NCI-H1436 treated with DMSO at 0.1 percent for 48 hours (cell line): ENCODE measurements around the gene C1QTNF12.

ENCODE experiments used
- DNase-seq: peaks from one replicate; lab custom pipeline; 2025; lab: John Stamatoyannopoulos, UW

The C1QTNF12 gene, protein sequence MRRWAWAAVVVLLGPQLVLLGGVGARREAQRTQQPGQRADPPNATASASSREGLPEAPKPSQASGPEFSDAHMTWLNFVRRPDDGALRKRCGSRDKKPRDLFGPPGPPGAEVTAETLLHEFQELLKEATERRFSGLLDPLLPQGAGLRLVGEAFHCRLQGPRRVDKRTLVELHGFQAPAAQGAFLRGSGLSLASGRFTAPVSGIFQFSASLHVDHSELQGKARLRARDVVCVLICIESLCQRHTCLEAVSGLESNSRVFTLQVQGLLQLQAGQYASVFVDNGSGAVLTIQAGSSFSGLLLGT

DNA sequence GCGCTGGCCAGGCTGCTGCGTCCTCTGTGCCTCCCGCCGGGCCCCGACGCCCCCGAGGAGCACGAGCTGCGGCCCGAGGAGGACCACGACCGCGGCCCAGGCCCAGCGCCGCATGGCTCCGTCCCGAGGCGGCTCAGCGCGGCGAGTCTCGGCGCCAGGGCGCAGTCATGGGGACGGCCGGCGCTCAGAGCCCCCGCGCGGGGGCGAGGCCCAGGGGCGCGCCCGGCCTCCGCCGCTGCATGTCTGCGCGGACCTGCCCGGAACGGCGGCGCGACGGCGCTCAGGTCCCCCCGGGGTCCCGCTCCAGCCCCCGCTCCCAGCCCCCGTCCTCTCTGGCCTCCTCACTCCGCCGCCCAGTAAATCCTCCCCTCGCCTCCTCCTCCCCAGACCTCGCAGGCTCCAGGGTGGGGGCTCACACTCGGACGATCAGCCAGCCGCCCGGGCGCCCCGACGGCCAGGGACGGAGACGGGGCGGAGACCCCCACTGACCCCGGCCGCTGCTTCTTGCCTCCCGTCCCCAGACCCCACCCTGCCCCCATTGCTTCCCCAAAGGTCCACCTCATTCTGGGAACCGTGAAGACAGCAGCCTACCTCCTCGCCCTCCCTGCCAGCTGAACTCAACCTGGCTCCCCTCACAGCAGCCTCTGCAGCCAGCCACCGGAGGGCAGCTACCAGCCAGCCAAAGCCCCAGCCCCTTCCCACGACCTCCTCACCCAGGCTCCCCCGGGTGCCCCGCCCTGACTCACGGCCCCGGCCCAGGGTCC lies at the start of gene C1QTNF12:
Gene C1QTNF12 (minus strand): TSS at position 146 of the 764 bp plus-strand sequence. CDS start 32 bp downstream, at position 114.
- DNase-seq = no peak

DNA sequence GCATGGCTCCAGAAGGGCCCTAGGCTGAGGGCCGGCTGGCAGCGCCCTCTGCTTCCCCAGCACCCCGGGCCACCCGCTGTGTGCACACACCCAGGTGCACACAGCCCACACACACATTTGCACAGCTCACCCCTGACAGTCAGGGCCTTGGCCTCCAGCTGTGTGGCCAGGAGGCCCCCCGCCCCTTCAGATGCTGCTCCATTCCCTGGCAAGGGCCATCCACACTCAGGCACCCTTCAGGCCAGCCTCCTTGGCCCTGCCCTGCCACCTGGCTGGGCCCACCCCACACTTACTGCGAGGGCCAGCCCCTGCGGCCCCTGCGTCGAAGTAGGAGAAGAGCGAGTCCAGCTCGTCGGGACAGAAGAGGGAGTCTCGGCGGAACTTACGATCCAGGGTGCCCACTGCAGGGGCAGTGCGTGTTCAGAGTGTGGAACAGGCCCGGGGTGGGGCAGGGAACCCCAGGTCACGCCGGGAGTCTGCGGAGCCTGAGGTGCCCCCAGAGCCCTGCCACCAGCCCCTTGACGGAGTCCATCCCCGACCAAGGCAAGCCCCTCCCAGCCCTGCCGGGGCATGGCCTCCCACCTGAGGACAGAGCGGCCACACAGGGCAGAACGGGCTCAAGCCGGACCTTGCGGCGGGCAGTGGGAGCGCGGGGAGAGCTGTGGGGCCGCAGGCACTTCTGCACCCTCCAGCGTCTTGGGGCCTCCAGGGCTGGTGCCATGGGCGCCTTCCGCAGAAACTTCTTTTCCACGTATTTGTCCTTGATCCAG lies 48.8 kb upstream of the C1QTNF12 start:
- no peak for DNase-seq

DNA sequence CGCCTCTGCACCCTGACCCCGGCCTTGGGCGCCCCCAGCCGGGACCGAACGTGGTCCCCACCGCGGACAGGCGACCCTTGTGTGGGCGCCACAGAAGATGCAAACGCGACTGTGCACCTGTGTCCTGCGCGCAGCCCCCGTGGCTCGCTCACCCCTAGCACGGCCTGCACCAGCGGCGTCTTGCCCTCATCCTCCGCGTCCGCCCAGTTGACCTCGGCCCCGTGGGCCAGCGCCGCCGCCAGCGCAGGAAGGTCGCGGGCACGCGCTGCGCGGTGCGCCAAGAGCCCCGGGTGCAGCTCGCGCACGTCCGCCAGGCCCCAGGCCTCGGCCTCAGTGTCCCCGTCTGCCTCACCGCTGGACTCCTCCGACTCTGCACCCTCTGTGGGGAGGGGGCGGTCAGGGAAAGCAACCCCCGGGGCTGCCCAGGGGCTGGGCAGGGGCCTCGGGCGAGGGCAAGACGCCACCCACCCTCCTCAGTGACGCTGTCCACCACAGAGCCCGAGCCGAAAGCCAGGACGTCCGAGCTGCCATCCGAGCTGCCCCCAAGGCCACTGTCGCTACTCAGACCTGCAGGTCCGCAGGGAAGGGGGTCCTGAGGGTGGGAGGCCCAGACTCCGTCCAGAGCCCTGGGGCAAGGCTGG lies 47.8 kb upstream of the C1QTNF12 start:
- no peak for DNase-seq

DNA sequence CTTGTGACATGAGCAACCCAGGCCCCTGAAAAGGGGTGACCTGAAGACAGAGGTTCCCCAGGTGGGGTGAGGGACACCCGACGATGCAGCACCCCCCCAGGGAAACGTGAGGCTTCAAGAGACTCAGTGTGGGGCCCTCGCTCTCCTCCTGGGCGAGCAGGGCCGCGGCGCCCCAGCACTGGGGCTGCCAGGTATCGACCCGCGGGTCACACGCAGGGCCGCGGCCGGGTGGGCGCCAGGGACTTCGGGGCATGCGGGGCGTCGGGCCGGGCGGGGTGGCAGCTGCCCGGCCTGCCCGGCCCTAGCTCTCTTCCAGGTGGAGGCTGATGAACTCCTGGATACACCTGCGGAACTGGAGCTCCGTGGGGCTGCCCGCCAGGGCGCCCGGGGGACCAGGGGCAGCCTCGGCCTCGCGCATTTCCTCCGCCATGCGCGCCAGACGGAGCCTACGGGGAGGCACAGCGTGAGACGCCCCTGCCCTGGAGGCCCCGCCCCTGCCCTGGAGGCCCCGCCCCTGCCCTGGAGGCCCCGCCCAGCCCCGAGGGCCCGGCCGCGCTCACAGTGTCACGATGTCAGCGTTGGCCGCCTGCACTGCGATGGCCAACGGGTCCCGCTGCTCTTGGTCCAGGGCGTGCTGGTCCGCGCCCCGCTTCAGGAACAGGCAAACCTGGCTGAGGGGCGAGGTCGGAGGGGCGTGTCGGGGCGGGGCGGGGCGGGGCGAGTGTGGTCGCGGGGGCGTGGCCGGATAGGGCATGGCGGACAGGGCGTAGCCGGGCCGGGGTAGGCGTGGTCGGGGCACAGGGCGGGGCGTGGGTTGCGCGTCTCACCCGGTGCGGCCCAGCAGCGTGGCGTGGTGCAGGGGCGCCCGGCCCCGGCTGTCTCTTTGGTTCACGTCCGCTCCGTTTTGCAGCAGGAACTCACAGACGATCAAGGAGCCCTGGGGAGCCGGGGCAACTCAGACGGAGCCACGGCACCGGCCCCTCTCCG lies 47.0 kb upstream of the C1QTNF12 start:
- DNase-seq = no peak

DNA sequence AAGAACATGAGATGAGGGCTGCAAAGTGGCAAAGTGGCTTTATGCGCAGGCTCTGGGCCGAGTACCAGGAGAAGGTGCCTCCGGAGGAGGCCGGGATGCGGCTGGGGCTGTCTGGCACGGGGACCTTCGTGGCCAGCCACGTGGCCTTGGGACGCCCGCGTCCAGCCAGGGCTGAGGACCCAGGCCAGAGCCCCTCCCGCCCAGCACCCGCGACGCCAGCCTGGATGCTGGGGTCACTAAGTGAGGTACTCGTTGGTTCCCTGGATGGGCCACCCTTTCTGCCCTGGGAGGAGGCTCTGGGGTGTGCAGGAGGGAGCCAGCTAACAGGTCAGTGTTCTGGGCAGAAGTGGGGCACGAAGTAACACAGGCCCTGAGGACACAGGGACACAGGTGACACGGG lies 46.3 kb upstream of the C1QTNF12 start:
- no peak for DNase-seq

DNA sequence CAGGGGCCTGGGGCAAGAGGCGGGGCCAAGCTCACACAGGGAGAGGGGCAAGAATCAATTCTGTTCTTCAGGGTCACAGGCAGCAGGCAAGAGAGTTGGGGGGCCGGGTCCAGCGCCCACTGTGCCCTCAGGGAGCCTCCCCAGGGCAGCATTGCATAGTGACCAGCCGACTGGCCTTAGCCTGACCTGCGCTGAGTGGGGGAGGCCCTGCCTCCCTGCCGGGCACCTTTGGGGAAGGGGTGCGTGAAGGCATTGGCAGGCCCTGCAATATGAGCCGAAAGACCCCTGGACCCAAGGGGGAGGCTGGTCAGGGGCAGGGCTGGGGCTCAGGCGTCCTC lies 45.9 kb upstream of the C1QTNF12 start:
- DNase-seq = no peak

DNA sequence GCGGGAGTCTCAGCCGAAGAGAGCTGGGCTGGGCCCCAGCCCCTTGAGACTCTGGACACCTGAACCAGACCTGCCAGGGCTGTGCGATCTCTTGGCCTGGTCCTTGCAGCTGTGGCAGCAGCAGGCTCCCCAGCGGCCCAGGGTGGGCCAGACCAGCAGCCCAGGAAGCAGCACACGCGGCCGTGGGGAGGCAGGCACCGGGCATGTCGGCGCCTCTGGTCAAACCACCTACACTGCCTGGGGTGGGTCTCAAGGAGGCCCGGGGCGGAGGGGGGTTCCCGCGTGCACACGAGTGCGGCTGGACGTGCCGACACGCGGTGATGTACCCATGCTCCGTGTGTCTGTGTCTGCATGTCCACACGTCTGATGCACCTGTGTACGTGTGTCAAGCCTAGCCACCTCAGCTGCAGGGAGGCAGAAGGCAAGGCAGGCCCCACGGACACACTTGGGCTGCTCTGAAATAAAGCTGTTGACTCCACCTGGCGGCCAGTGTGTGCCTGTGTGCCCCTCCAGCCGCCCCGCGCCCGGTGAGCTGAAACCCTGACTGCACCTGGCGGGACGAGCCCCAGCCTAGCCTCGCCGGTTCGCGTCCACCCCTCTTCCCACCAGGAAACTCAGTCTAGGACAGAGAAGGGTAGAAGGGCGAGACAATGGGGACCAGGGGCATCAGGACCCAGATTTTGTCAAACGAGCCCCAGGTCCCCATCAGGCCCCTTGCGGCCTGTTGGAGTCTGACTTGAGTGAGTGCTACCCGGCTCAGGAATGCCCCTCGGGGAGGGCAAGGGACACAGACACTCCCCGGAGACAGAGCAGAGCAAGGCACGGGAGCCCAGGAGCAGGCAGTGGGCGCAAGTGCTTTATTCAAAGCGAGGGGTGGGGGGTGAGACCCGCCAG lies 45.3 kb upstream of the C1QTNF12 start:
- peak; percentile 24 for DNase-seq

DNA sequence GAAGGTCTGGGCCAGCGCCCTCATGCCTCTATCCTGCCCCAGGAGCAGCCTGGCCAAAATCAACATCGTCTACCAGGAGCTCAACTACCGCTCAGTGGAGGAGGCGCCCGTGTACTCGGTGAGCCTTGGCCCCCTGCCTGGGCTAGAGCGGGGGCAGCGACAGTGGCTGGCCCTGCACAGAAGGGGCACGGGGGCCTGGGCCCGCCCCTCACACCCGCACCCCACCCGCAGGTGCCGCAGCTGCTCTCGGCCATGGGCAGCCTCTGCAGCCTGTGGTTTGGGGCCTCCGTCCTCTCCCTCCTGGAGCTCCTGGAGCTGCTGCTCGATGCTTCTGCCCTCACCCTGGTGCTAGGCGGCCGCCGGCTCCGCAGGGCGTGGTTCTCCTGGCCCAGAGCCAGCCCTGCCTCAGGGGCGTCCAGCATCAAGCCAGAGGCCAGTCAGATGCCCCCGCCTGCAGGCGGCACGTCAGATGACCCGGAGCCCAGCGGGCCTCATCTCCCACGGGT lies 44.6 kb upstream of the C1QTNF12 start:
- no peak for DNase-seq

DNA sequence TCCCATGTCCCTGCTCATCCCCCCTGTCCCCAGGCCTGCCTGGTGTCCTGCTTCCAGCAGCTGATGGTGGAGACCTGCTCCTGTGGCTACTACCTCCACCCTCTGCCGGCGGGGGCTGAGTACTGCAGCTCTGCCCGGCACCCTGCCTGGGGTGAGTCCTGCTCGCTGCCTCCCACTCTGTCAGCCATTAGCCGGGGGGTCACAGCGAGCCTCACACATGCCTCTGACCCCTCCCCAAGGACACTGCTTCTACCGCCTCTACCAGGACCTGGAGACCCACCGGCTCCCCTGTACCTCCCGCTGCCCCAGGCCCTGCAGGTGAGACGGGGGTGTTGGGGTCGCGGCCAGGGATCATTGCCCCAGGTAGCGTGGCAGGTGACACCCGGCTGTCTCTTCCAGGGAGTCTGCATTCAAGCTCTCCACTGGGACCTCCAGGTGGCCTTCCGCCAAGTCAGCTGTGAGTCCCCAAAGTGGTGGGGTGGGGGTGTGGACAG lies 43.8 kb upstream of the C1QTNF12 start:
- DNase-seq = no peak

DNA sequence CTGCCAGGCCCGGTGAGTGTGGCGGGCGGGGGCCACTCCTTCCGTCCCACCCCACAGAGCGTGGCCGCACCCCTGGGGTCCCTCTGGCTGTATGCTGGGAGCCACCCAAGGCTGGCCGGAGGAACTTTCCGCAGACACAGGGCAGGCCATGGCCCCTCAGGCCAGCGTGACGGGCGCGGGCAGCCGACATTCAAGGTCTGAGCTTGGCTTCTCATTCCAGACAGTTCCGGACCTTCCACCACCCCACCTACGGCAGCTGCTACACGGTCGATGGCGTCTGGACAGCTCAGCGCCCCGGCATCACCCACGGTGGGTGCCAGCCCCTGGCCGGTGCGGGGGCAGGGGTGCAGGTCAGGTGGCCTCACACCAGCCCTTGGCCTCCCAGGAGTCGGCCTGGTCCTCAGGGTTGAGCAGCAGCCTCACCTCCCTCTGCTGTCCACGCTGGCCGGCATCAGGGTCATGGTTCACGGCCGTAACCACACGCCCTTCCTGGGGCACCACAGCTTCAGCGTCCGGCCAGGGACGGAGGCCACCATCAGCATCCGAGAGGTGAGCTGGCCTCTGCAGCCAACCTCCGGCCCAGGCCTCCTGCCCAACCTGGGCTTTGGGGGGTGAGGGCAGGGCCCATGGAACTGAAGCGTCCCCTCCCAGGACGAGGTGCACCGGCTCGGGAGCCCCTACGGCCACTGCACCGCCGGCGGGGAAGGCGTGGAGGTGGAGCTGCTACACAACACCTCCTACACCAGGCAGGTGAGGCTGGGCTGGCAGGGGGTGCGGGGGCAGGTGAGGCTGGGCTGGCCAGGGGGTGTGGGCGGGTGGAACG lies 41.0 kb upstream of the C1QTNF12 start:
- DNase-seq = no peak

DNA sequence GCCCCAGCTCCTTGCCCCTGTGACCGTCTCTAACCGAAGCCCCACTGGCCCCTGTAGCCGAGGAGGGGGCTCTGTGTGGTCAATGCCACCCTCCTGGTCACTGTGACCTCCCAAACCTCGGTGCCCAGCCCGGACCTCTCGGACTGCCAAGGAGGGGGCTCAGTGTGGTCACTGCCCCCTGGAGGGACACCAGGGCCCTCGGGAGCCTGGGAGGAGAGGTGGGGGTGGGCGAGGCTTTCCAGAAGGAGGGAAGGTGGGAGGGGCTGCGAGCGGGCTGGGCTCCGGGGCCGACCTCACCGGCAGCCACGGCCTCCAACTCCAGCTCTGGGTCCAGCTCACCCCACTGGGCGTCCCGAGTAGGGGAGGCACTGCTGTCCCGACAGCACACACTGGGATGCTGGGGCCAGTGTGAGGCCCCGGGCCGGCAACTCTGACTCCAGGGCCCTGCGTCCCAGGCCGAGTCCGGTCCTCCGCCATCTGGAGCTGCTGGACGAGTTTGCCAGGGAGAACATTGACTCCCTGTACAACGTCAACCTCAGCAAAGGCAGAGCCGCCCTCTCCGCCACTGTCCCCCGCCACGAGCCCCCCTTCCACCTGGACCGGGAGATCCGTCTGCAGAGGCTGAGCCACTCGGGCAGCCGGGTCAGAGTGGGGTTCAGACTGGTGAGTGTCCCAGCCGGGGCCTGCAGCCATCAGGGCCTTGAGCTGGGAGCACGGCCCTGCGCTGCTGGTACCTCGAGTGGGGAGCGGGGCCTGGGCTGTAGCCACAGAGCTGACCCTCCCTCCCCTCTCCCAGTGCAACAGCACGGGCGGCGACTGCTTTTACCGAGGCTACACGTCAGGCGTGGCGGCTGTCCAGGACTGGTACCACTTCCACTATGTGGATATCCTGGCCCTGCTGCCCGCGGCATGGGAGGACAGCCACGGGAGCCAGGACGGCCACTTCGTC lies 40.1 kb upstream of the C1QTNF12 start:
- DNase-seq = no peak

DNA sequence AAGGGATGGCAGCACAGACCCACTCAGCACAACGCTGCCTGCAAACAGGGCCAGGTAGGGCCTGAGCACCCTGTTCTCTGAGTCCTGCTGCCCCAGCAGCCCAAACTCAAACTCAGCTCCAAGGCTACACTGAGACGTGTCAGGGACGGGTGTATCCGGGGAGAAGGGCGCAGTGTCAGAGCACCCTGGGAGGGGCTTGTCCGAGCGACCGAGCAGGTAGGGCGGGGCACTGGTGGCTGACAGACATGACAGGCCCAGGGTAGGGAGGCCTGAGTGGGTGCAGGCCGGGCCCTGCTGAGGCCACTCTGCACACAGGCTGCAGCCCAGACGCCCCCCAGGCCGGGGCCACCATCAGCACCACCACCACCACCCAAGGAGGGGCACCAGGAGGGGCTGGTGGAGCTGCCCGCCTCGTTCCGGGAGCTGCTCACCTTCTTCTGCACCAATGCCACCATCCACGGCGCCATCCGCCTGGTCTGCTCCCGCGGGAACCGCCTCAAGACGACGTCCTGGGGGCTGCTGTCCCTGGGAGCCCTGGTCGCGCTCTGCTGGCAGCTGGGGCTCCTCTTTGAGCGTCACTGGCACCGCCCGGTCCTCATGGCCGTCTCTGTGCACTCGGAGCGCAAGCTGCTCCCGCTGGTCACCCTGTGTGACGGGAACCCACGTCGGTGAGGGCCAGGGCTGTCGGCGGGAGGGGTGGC lies 39.2 kb upstream of the C1QTNF12 start:
- DNase-seq = no peak

DNA sequence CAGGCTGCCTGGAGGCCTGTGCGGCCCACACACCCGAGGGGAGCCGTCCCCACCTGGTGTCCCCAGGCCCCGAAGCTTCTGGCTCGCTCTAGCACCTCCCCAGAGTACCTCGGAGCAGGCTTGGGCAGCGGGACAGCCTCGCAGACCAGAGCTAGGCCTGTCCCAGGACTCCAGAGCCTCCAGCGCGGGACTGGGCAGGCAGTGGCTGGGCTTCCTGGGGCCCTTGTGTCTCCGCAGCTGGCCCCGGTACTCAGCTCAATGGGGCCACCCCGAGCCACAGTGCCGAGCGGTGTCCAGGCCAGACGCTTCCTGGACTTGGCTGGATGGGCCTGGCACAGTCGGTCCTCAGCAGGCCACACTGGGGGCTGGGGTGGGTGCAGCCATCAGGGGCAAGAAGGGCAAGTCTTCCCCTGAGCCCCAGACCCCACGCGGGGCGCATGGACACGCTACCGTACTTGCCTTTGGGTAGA lies 38.6 kb upstream of the C1QTNF12 start:
- no peak for DNase-seq

DNA sequence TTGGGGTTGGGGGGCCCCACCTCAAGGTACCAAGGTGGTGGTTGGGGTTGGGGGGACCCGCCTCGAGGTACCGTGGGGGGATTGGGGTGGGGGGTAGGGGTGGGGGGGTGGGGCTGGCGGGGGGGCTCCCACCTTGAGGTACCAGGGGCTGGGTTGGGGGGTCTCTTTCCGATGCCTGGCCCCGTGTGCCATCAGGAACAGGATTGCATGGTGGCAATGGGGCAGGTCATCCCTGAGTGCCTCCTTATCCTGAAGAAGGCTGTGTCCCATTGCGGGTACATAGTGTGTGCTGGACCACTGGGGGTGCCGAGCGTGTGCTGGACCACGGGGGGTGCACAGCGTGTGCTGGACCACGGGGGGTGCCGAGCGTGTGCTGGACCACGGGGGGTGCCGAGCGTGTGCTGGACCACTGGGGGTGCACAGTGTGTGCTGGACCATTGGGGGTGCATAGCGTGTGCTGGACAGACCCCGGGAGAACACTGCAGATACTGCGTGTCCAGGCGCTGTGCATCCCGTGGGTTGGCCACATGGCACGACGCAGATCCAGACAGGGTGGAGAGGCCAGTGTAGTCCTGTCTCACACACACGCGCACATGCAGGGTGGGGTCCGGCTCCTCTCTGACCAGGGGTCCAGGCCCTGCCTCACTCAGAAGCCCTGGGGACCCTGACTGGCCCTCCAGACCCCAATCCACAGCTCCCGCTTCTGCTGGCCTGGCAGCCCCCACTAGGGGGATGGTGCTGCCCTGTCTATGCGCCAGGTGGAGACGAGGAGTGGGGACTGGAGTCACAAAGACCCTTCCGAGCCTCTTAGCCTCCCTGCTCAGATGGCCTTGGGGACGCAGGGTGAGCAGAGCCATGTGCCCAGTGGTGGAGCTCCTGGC lies 37.9 kb upstream of the C1QTNF12 start:
- DNase-seq = no peak

DNA sequence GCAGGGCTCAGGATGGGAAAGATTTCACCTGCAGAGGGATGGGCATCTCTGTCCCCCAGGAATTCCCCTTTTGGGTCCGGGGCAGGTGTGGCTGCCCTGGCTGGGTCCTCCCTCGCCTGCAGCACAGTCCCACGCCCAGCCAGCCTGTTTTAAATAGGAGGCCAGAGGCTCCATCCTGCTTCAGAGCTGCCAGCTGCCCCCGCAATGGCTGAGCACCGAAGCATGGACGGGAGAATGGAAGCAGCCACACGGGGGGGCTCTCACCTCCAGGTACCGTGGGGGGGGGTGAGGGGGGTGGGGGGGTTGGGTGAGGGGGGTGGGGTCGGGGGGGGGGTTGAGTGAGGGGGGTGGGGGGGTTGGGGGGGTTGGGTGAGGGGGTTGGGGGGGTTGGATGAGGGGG lies 37.3 kb upstream of the C1QTNF12 start:
- DNase-seq = no peak

DNA sequence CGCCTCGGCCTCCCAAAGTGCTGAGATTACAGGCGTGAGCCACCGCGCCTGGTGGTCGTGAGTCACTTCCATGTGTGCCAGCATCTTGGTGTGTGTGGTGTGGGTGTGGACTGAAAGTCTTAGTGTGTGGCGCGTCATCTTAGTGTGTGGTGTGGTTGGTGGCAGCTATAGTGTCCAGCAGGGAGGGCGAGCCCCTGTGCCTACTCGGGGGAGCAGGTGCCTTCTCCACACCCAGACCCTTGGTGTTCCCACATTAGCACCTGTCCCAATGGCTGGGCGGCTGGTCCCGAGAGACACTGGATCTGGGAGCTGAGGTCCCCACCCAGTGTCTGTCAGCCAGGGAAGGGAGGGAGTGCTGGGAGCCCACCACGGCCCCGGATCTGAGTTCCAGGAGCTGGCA lies 36.5 kb upstream of the C1QTNF12 start:
- DNase-seq = no peak
